SK-N-SH treated with all-trans-retinoic acid at 6 μM for 48 hours (cell line): Measurements from ENCODE around the gene PES1.

Source experiments
- OSR1 ChIP-seq: fragments of 250-450 bp; sonication (Bioruptor Pico); IDR thresholded peaks from 2 replicates; pipeline ENCODE4 v1.8.0; 2022; ENCODE audit warnings: moderate library complexity, mild to moderate bottlenecking, inconsistent platforms
- ZNF70 ChIP-seq: fragments of 450-650 bp; formaldehyde crosslinking; IDR thresholded peaks from 2 replicates; pipeline ENCODE4 v1.5.0; 2020; ENCODE audit warnings: mild to moderate bottlenecking, moderate library complexity
- TF ChIP-seq, protein P1 (sequence below): fragments of 250-450 bp; sonication (Bioruptor Pico); IDR thresholded peaks from 2 replicates; pipeline ENCODE4 v1.8.0; 2020; ENCODE audit warnings: mild to moderate bottlenecking, moderate library complexity, borderline replicate concordance

GRCh38 chr22:30569674-30570202 is 22.0 kb downstream of the PES1 start:
- no peak for TF ChIP-seq ZNF70 (CRISPR knock-in tag)
- TF ChIP-seq OSR1 (CRISPR knock-in tag): no peak
- TF ChIP-seq, protein P1, sequence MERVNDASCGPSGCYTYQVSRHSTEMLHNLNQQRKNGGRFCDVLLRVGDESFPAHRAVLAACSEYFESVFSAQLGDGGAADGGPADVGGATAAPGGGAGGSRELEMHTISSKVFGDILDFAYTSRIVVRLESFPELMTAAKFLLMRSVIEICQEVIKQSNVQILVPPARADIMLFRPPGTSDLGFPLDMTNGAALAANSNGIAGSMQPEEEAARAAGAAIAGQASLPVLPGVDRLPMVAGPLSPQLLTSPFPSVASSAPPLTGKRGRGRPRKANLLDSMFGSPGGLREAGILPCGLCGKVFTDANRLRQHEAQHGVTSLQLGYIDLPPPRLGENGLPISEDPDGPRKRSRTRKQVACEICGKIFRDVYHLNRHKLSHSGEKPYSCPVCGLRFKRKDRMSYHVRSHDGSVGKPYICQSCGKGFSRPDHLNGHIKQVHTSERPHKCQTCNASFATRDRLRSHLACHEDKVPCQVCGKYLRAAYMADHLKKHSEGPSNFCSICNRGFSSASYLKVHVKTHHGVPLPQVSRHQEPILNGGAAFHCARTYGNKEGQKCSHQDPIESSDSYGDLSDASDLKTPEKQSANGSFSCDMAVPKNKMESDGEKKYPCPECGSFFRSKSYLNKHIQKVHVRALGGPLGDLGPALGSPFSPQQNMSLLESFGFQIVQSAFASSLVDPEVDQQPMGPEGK (CRISPR knock-in tag): no peak
